Eye (tissue), 1 donor: ENCODE results near the gene ANKRD44.
A peak's percentile ranks its signal among the peaks of the same experiment; 100 is the strongest.

ENCODE experiments used
- DNase-seq: peaks from one replicate; pipeline ENCODE4 v3.0.0-alpha.2; 2015

Gene ANKRD44

GRCh38 chr2:197101519-197101918 is 209.1 kb downstream of the ANKRD44 start:
- no peak for DNase-seq

GRCh38 chr2:197097578-197098366 is 212.8 kb downstream of the ANKRD44 start:
- DNase-seq = no peak

GRCh38 chr2:197096649-197097048 is 213.9 kb downstream of the ANKRD44 start:
- no peak for DNase-seq

GRCh38 chr2:197092431-197092830 is 218.1 kb downstream of the ANKRD44 start:
- DNase-seq = peak; percentile 65

- DNase-seq = peak; percentile 20
Measured at GRCh38 chr2:197090742-197091367, 219.7 kb downstream of the ANKRD44 start.

- DNase-seq = peak; percentile 66
Measured at GRCh38 chr2:197089655-197090054, 220.9 kb downstream of the ANKRD44 start.

GRCh38 chr2:197088694-197089093 is 221.9 kb downstream of the ANKRD44 start:
- DNase-seq = peak; percentile 65

GRCh38 chr2:197086500-197086899 is 224.1 kb downstream of the ANKRD44 start:
- no peak for DNase-seq

- no peak for DNase-seq
Measured at GRCh38 chr2:197085665-197086064, 224.9 kb downstream of the ANKRD44 start.

- DNase-seq = no peak
Measured at GRCh38 chr2:197081294-197081693, 229.3 kb downstream of the ANKRD44 start.

- no peak for DNase-seq
Measured at GRCh38 chr2:197080578-197081216, 229.9 kb downstream of the ANKRD44 start.

- DNase-seq = peak; percentile 63
Measured at GRCh38 chr2:197079832-197080555, 230.6 kb downstream of the ANKRD44 start.

GRCh38 chr2:197079414-197079813 is 231.2 kb downstream of the ANKRD44 start:
- no peak for DNase-seq

- DNase-seq = no peak
Measured at GRCh38 chr2:197078535-197078934, 232.0 kb downstream of the ANKRD44 start.

- DNase-seq = no peak
Measured at GRCh38 chr2:197077336-197077735, 233.2 kb downstream of the ANKRD44 start.

- no peak for DNase-seq
Measured at GRCh38 chr2:197076652-197077051, 233.9 kb downstream of the ANKRD44 start.

GRCh38 chr2:197075754-197076337 is 234.7 kb downstream of the ANKRD44 start:
- DNase-seq = no peak

GRCh38 chr2:197075281-197075680 is 235.3 kb downstream of the ANKRD44 start:
- peak; percentile 59 for DNase-seq

- peak; percentile 60 for DNase-seq
Measured at GRCh38 chr2:197073701-197074433, 236.7 kb downstream of the ANKRD44 start.

- no peak for DNase-seq
Measured at GRCh38 chr2:197073270-197073669, 237.3 kb downstream of the ANKRD44 start.

GRCh38 chr2:197072533-197072932 is 238.0 kb downstream of the ANKRD44 start:
- no peak for DNase-seq

- no peak for DNase-seq
Measured at GRCh38 chr2:197071790-197072436, 238.7 kb downstream of the ANKRD44 start.
